HepG2 (cell line): ENCODE measurements around the gene DAB2IP. TPM values are rescaled to one million over a fixed set of nuclear protein-coding genes. Genes with fewer than 3 reads are reported as not detected.

Source experiments
- ARNTL ChIP-seq: sonication (generic); formaldehyde crosslinking; IDR thresholded peaks from 2 replicates; pipeline ENCODE4 v1.4.0; 2020; ENCODE audit warnings: mild to moderate bottlenecking, missing genetic modification reagents
- DR1 ChIP-seq: sonication (generic); formaldehyde crosslinking; IDR thresholded peaks from 2 replicates; pipeline ENCODE4 v1.8.0; 2021; ENCODE audit warnings: mild to moderate bottlenecking, missing genetic modification reagents, inconsistent platforms
- ETV5 ChIP-seq: IDR thresholded peaks from 2 replicates; pipeline ENCODE4 v1.6.1; 2018; ENCODE audit warnings: missing biosample characterization, missing genetic modification reagents, inconsistent platforms, borderline replicate concordance
- EZH2 ChIP-seq: conservative IDR thresholded peaks from 2 replicates; pipeline ENCODE4 v1.6.1; 2012; ENCODE audit warnings: mild to moderate bottlenecking, low read depth, low read length, moderate library complexity
- GABPA ChIP-seq, 2 experiments: IDR thresholded peaks; 2 replicates each; pipeline ENCODE4 v1.6.1; 2011 to 2016; ENCODE audit warnings: low read depth in 2 of 2, low read length in 1 of 2, missing biosample characterization in 1 of 2, missing genetic modification characterization in 1 of 2
- GABPB1 ChIP-seq: IDR thresholded peaks from 2 replicates; pipeline ENCODE4 v1.6.1; 2016; ENCODE audit warnings: mild to moderate bottlenecking, missing genetic modification reagents, moderate library complexity, missing compliant biosample characterization
- KLF16 ChIP-seq, 2 experiments: sonication (generic) in 1 of 2; formaldehyde crosslinking in 1 of 2; IDR thresholded peaks; 2 replicates each; pipeline versions ENCODE4 v1.6.1 to v1.8.0; 2016 to 2023; ENCODE audit warnings: missing genetic modification reagents in 2 of 2, missing compliant biosample characterization in 1 of 2
- MEIS1 ChIP-seq: sonication (generic); formaldehyde crosslinking; IDR thresholded peaks from 2 replicates; pipeline ENCODE4 v1.9.0; 2021; ENCODE audit warnings: mild to moderate bottlenecking, missing genetic modification reagents, moderate library complexity, borderline replicate concordance
- TEAD3 ChIP-seq: optimal IDR thresholded peaks from 2 replicates; pipeline ENCODE3; 2016; ENCODE audit warnings: borderline replicate concordance
- ZNF274 ChIP-seq: sonication (generic); formaldehyde crosslinking; IDR thresholded peaks from 2 replicates; pipeline ENCODE4 v1.5.1; 2020; ENCODE audit warnings: mild to moderate bottlenecking, missing genetic modification reagents
- ZNF350 ChIP-seq: sonication (generic); formaldehyde crosslinking; IDR thresholded peaks from 2 replicates; pipeline ENCODE4 v1.4.0; 2020; ENCODE audit warnings: mild to moderate bottlenecking, low read depth, missing genetic modification reagents, borderline replicate concordance
- ZNF367 ChIP-seq: sonication (generic); formaldehyde crosslinking; IDR thresholded peaks from 2 replicates; pipeline ENCODE4 v1.4.0; 2020; ENCODE audit warnings: missing genetic modification reagents, borderline replicate concordance
- ZNF557 ChIP-seq: sonication (generic); formaldehyde crosslinking; IDR thresholded peaks from 2 replicates; pipeline ENCODE4 v1.4.0; 2020; ENCODE audit warnings: missing genetic modification reagents
- ZNF569 ChIP-seq: sonication (generic); formaldehyde crosslinking; IDR thresholded peaks from 2 replicates; pipeline ENCODE4 v1.5.0; 2020; ENCODE audit warnings: mild to moderate bottlenecking, missing genetic modification reagents, moderate library complexity, borderline replicate concordance
- ZNF891 ChIP-seq: sonication (generic); formaldehyde crosslinking; IDR thresholded peaks from 2 replicates; pipeline ENCODE4 v1.5.0; 2020; ENCODE audit warnings: mild to moderate bottlenecking, missing genetic modification reagents
- polyA plus RNA-seq, 8 experiments: library from polyadenylated mRNA; depleted of rRNA in 3 of 8; stranded (reverse) in 7 of 8; unstranded in 1 of 8; fragments of >200 nt; fragmentation: Illumina TruSeq in 4 of 8; extraction: Trizol in 4 of 8; gene quantifications; 2 replicates each; pipeline versions ENCODE4 v1.2.1 to v1.2.3, GENCODE V29; 2011 to 2016; ENCODE audit warnings: low read depth in 4 of 8, missing spikeins in 1 of 8, mixed read lengths in 1 of 8; ENCODE audit not compliant: insufficient read depth in 1 of 8
- total RNA-seq, 5 experiments: library from RNA; depleted of rRNA; stranded (reverse); fragments of >200 nt; fragmentation: Illumina TruSeq; extraction: Trizol; gene quantifications; 2 replicates each; pipeline ENCODE4 v1.2.3, GENCODE V29; 2016; ENCODE audit warnings: low read depth in 1 of 5
- TF ChIP-seq, protein P1 (sequence below): sonication (generic); formaldehyde crosslinking; IDR thresholded peaks from 2 replicates; pipeline ENCODE4 v1.5.1; 2020; ENCODE audit warnings: missing genetic modification reagents, mild to moderate bottlenecking, borderline replicate concordance
- TF ChIP-seq, protein P2 (sequence below): sonication (generic); formaldehyde crosslinking; IDR thresholded peaks from 2 replicates; pipeline ENCODE4 v1.4.0; 2020; ENCODE audit warnings: missing genetic modification reagents, borderline replicate concordance
- TF ChIP-seq, protein P3 (sequence below): sonication (generic); formaldehyde crosslinking; conservative IDR thresholded peaks from 2 replicates; pipeline ENCODE4 v1.8.1; 2023; ENCODE audit warnings: missing genetic modification reagents
- TF ChIP-seq, protein P4 (sequence below): sonication (generic); formaldehyde crosslinking; conservative IDR thresholded peaks from 2 replicates; pipeline ENCODE4 v1.5.0; 2020; ENCODE audit warnings: missing genetic modification reagents

Gene DAB2IP
- total and polyA plus RNA-seq, 2 of the 13 experiments (the other 11 are each of a cell fraction or from before 2014, with no cell fraction given) = 25.3 to 37.9 TPM

DNA sequence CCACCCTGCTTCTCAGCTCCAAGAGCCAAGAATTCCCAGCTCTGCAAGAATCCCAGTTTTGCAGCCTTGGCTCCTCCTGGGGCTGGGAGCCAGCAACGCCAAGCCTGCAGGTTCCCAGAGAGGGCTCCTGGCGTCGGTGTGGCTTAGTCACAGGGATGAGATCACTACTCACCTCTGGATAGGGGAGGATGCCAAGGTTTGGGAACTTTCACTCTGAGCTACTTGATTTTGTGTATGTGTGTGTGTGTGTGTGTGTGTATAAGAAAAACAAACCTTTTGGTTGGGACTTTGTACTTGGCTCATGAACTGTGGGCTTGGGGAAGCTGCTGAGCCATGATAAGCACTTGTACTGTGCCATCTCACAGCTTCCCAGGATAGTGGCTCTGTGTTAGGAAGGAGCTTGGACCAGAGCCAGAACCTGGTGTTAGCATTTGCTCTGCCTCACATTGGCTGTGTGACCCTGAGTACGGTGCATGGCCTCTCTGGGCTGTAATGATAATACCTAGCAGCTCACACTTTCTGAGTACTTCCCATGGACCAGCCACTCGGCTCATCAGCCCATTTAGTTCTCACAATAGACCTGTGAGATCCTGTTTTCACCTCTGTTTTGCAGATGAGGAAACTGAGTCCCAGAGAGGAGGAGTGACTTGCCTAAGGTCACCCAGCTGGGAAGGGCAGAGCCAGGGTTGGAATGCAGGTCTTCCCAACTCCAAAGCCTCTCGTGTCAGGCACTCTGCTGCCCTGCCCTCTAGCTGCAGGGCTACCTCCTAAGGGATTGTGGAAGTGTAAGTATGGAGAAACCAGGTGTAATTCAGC lies 41.4 kb upstream of the DAB2IP start (continued):
- TF ChIP-seq ZNF557 (CRISPR knock-in tag) (no peak), TEAD3 (CRISPR knock-in tag) (peak; percentile 28), GABPB1 (CRISPR knock-in tag) (no peak), GABPA (IDR thresholded peaks at IDR 0.05; ENCODE audit: low read depth, low read length) (no peak), GABPA (CRISPR knock-in tag; IDR thresholded peaks at IDR 0.05; ENCODE audit: low read depth) (0 out of 2 replicates have a peak, but pooled peaks have one; percentile 5), ZNF367 (CRISPR knock-in tag) (no peak), ZNF891 (no peak), ARNTL (CRISPR knock-in tag) (no peak), MEIS1 (CRISPR knock-in tag) (0 out of 2 replicates have a peak, but pooled peaks have one; percentile 32), EZH2 (no peak), ZNF569 (CRISPR knock-in tag) (no peak), ZNF274 (CRISPR knock-in tag) (no peak), ZNF350 (CRISPR knock-in tag) (peak; percentile 58; the same call in 1 of the 2 replicates), KLF16 (CRISPR knock-in tag; IDR thresholded peaks at IDR 0.05) (no peak), DR1 (CRISPR knock-in tag) (no peak; the same call in 1 of the 2 replicates), ETV5 (CRISPR knock-in tag) (no peak)
- TF ChIP-seq, protein P1, sequence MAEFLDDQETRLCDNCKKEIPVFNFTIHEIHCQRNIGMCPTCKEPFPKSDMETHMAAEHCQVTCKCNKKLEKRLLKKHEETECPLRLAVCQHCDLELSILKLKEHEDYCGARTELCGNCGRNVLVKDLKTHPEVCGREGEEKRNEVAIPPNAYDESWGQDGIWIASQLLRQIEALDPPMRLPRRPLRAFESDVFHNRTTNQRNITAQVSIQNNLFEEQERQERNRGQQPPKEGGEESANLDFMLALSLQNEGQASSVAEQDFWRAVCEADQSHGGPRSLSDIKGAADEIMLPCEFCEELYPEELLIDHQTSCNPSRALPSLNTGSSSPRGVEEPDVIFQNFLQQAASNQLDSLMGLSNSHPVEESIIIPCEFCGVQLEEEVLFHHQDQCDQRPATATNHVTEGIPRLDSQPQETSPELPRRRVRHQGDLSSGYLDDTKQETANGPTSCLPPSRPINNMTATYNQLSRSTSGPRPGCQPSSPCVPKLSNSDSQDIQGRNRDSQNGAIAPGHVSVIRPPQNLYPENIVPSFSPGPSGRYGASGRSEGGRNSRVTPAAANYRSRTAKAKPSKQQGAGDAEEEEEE = no peak
- TF ChIP-seq, protein P2, sequence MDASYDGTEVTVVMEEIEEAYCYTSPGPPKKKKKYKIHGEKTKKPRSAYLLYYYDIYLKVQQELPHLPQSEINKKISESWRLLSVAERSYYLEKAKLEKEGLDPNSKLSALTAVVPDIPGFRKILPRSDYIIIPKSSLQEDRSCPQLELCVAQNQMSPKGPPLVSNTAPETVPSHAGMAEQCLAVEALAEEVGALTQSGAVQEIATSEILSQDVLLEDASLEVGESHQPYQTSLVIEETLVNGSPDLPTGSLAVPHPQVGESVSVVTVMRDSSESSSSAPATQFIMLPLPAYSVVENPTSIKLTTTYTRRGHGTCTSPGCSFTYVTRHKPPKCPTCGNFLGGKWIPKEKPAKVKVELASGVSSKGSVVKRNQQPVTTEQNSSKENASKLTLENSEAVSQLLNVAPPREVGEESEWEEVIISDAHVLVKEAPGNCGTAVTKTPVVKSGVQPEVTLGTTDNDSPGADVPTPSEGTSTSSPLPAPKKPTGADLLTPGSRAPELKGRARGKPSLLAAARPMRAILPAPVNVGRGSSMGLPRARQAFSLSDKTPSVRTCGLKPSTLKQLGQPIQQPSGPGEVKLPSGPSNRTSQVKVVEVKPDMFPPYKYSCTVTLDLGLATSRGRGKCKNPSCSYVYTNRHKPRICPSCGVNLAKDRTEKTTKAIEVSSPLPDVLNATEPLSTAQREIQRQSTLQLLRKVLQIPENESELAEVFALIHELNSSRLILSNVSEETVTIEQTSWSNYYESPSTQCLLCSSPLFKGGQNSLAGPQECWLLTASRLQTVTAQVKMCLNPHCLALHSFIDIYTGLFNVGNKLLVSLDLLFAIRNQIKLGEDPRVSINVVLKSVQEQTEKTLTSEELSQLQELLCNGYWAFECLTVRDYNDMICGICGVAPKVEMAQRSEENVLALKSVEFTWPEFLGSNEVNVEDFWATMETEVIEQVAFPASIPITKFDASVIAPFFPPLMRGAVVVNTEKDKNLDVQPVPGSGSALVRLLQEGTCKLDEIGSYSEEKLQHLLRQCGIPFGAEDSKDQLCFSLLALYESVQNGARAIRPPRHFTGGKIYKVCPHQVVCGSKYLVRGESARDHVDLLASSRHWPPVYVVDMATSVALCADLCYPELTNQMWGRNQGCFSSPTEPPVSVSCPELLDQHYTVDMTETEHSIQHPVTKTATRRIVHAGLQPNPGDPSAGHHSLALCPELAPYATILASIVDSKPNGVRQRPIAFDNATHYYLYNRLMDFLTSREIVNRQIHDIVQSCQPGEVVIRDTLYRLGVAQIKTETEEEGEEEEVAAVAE (CRISPR knock-in tag) = no peak
- TF ChIP-seq, protein P3, sequence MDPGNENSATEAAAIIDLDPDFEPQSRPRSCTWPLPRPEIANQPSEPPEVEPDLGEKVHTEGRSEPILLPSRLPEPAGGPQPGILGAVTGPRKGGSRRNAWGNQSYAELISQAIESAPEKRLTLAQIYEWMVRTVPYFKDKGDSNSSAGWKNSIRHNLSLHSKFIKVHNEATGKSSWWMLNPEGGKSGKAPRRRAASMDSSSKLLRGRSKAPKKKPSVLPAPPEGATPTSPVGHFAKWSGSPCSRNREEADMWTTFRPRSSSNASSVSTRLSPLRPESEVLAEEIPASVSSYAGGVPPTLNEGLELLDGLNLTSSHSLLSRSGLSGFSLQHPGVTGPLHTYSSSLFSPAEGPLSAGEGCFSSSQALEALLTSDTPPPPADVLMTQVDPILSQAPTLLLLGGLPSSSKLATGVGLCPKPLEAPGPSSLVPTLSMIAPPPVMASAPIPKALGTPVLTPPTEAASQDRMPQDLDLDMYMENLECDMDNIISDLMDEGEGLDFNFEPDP (CRISPR knock-in tag) = no peak
- TF ChIP-seq, protein P4, sequence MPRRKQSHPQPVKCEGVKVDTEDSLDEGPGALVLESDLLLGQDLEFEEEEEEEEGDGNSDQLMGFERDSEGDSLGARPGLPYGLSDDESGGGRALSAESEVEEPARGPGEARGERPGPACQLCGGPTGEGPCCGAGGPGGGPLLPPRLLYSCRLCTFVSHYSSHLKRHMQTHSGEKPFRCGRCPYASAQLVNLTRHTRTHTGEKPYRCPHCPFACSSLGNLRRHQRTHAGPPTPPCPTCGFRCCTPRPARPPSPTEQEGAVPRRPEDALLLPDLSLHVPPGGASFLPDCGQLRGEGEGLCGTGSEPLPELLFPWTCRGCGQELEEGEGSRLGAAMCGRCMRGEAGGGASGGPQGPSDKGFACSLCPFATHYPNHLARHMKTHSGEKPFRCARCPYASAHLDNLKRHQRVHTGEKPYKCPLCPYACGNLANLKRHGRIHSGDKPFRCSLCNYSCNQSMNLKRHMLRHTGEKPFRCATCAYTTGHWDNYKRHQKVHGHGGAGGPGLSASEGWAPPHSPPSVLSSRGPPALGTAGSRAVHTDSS (CRISPR knock-in tag) = no peak
